ENCODE measurements around the gene SEC16A.
A peak's percentile ranks its signal among the peaks of the same experiment; 100 is the strongest.
"Not testable (repeated sequence)": the region's sequence is repeated elsewhere in the genome, so short reads cannot be mapped to it uniquely, and the experiment has no call there.

Gene SEC16A

GRCh38 chr9:136412962-136413361, 69.9 kb downstream of the SEC16A start:
- DNase-seq = no peak

- DNase-seq = no peak
Measured at GRCh38 chr9:136411378-136411777, 71.5 kb downstream of the SEC16A start.

- DNase-seq = peak; percentile 94
Measured at GRCh38 chr9:136410500-136411287, 72.1 kb downstream of the SEC16A start, which contains the start of the genes ENTR1 and PMPCA. TSS of gene ENTR1 (minus strand) at chr9:136410614. CDS start at chr9:136410397, 217 bp downstream. TSS of gene PMPCA (plus strand) at chr9:136410658. CDS start at chr9:136410669, 11 bp downstream.

GRCh38 chr9:136409557-136410455, 73.0 kb downstream of the SEC16A start:
- DNase-seq = peak; percentile 25

GRCh38 chr9:136407911-136408310, 74.9 kb downstream of the SEC16A start:
- DNase-seq = no peak

GRCh38 chr9:136407061-136407460, 75.8 kb downstream of the SEC16A start:
- DNase-seq = not testable (repeated sequence)

GRCh38 chr9:136405904-136406303, 76.9 kb downstream of the SEC16A start:
- not testable (repeated sequence) for DNase-seq

- no peak for DNase-seq
Measured at GRCh38 chr9:136405481-136405880, 77.4 kb downstream of the SEC16A start.

- DNase-seq = no peak
Measured at GRCh38 chr9:136404801-136405136, 78.1 kb downstream of the SEC16A start.

- DNase-seq = no peak
Measured at GRCh38 chr9:136403915-136404800, 78.7 kb downstream of the SEC16A start.

GRCh38 chr9:136403538-136403914, 79.3 kb downstream of the SEC16A start:
- peak; percentile 67 for DNase-seq

- no peak for DNase-seq
Measured at GRCh38 chr9:136402067-136402466, 80.8 kb downstream of the SEC16A start.

- no peak for DNase-seq
Measured at GRCh38 chr9:136401173-136401922, 81.5 kb downstream of the SEC16A start.

- peak; percentile 83 for DNase-seq
Measured at GRCh38 chr9:136400038-136400834, 82.6 kb downstream of the SEC16A start, which contains the start of gene SNAPC4. TSS of gene SNAPC4 (minus strand) at chr9:136400170. CDS start at chr9:136398428, 1,742 bp downstream.

- peak; percentile 25 for DNase-seq
Measured at GRCh38 chr9:136399176-136400037, 83.4 kb downstream of the SEC16A start.

- DNase-seq = no peak
Measured at GRCh38 chr9:136398286-136398685, 84.6 kb downstream of the SEC16A start.

- no peak for DNase-seq
Measured at GRCh38 chr9:136397643-136398042, 85.2 kb downstream of the SEC16A start.

GRCh38 chr9:136396219-136396515, 86.7 kb downstream of the SEC16A start:
- DNase-seq = no peak

GRCh38 chr9:136395345-136396218, 87.3 kb downstream of the SEC16A start:
- no peak for DNase-seq
